22Rv1 (cell line): ENCODE results near the gene BTBD9.

Source experiments
- ZFX ChIP-seq: fragments of 450-650 bp; IDR thresholded peaks from 2 replicates; pipeline ENCODE4 v1.6.1; 2017; ENCODE audit warnings: antibody characterized with exemption, borderline replicate concordance
- TF ChIP-seq, protein P1 (sequence below): fragments of 450-650 bp; IDR thresholded peaks from 2 replicates; pipeline ENCODE4 v1.5.1; 2017; ENCODE audit warnings: mild to moderate bottlenecking

DNA sequence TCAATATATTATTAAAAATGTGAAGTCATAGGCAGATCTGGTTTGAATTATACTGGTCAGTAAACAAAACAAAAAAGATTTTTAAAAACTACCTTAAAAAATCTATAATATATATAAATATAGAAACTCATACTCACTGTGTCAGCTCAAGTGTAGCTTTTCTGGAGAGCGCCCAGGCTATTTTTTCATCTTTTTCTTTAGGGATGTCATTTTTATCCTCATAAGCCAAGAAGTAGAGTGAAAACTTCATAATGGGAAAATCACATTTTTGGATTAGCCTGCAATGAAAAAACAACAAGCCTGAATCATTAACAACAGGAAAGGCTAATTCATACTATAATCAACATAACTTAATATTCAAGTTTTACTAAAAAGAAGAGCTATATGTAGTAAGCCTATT, 44.5 kb upstream of the BTBD9 start:
- TF ChIP-seq, protein P1, sequence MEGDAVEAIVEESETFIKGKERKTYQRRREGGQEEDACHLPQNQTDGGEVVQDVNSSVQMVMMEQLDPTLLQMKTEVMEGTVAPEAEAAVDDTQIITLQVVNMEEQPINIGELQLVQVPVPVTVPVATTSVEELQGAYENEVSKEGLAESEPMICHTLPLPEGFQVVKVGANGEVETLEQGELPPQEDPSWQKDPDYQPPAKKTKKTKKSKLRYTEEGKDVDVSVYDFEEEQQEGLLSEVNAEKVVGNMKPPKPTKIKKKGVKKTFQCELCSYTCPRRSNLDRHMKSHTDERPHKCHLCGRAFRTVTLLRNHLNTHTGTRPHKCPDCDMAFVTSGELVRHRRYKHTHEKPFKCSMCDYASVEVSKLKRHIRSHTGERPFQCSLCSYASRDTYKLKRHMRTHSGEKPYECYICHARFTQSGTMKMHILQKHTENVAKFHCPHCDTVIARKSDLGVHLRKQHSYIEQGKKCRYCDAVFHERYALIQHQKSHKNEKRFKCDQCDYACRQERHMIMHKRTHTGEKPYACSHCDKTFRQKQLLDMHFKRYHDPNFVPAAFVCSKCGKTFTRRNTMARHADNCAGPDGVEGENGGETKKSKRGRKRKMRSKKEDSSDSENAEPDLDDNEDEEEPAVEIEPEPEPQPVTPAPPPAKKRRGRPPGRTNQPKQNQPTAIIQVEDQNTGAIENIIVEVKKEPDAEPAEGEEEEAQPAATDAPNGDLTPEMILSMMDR: no peak
- no peak for TF ChIP-seq ZFX
